NK-92 treated with Interleukin-12 subunit alpha and Interleukin-12 subunit beta, amount 100 ng/mL, for 24 hours (cell line): Measurements from ENCODE around the gene PCDH12.

Experiments used
- DNase-seq: peaks from one replicate; lab custom pipeline; 2025; lab: John Stamatoyannopoulos, UW

The PCDH12 gene

GRCh38 chr5:141908796-141909195, 49.2 kb downstream of the PCDH12 start:
- DNase-seq, result no peak

GRCh38 chr5:141906972-141907371, 51.0 kb downstream of the PCDH12 start:
- no peak for DNase-seq

GRCh38 chr5:141906517-141906916, 51.5 kb downstream of the PCDH12 start:
- DNase-seq, result no peak

DNA sequence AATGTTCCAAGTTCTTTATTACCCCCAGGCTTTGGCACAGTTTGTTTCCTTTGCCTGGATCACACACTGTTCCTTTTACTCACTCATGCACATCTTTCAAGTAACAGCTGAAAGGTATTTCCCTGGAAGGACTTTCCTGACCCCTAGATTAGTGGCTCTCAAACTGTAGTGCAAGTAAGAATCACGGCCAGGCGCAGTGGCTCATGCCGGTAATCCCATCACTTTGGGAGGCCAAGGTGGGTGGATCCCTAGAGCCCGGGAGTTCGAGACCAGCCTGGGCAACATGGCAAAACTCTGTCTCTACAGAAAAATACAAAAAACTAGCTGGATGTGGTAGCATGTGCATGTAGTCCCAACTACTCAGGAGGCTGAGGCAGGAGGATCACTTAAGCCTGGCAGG, 53.5 kb downstream of the PCDH12 start:
- no peak for DNase-seq

GRCh38 chr5:141903261-141903660, 54.7 kb downstream of the PCDH12 start:
- no peak for DNase-seq

- no peak for DNase-seq
Measured at GRCh38 chr5:141902015-141902814, 55.8 kb downstream of the PCDH12 start.

DNA sequence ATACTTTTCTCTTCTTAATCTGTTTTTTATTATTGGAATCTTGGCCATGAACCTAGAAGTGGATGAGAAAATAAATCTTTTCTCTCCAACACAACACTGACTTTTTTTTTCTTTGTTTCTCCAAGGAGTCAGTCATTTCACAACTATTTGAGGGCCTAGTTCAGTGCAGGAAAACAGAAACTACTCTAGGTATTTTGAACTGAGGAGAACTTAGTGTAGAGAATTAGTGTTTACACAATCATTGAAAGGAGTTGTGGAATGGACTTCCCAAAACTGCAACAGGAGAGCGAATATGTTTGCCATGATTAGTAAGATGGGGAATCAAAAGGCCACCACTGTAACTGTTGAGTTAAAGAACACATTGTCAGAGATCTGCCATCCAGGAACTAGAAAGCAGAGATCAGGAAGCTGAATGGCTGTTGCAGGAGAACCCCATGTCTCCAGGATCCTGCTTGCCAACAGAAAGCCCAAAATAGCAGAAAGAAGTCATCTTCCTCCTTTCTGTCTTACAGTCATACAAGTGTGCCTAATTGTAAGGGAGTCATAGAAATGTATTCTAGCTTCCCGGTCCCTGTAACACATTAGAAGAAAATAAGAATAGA, 59.5 kb downstream of the PCDH12 start:
- no peak for DNase-seq

DNA sequence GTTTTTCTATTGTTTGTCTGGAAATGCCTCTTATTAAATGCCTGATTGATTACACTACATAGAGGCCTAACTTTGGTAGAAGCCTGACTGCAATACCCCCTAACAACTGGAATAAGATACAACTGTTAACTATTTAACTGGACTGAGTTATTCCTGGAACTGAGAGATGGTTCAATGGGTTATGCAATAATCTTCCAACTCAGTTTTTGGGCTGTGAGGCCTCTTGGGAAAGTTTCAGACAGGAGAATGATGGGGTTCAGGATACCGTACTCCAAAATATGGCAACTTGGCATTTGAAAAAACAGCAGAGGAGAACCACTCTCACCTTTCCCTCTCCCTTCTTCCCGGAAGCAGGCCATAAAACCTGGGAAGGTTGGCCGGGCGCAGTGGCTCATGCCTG, 60.6 kb downstream of the PCDH12 start:
- no peak for DNase-seq
